Parathyroid adenoma (tissue), 2 donors: Measurements from ENCODE around the gene HUWE1.

Source experiments
- H2AFZ ChIP-seq: fragments of 300-600 bp; sonication (generic); one replicate; pipeline ENCODE4 v1.7.0; 2017; ENCODE audit warnings: antibody characterized with exemption, mild to moderate bottlenecking
- H3K27ac ChIP-seq: fragments of 300-600 bp; sonication (generic); one replicate; pipeline ENCODE4 v1.7.0; 2017
- H3K27me3 ChIP-seq: fragments of 300-600 bp; sonication (generic); one replicate; pipeline ENCODE4 v1.7.0; 2017; ENCODE audit warnings: low read length; ENCODE audit not compliant: control insufficient read depth, insufficient read depth
- H3K36me3 ChIP-seq: fragments of 300-600 bp; sonication (generic); one replicate; pipeline ENCODE4 v1.7.0; 2017; ENCODE audit warnings: low read length; ENCODE audit not compliant: control insufficient read depth, insufficient read depth
- H3K4me1 ChIP-seq: fragments of 300-600 bp; sonication (generic); one replicate; pipeline ENCODE4 v1.7.0; 2017; ENCODE audit warnings: control low read depth
- H3K4me2 ChIP-seq: fragments of 300-600 bp; sonication (generic); one replicate; pipeline ENCODE4 v1.7.0; 2017; ENCODE audit warnings: low read length
- H3K4me3 ChIP-seq: fragments of 300-600 bp; sonication (generic); one replicate; pipeline ENCODE4 v1.7.0; 2017; ENCODE audit warnings: low read depth, low read length
- H3K79me2 ChIP-seq: fragments of 300-600 bp; sonication (generic); one replicate; pipeline ENCODE4 v1.7.0; 2017; ENCODE audit warnings: control low read depth
- H3K9ac ChIP-seq: fragments of 300-600 bp; sonication (generic); one replicate; pipeline ENCODE4 v1.7.0; 2017; ENCODE audit warnings: mild to moderate bottlenecking
- H3K9me3 ChIP-seq: fragments of 300-600 bp; sonication (generic); one replicate; pipeline ENCODE4 v1.7.0; 2017; ENCODE audit warnings: low read length; ENCODE audit not compliant: control insufficient read depth
- TF ChIP-seq, protein P1 (sequence below): fragments of 300-600 bp; sonication (generic); IDR thresholded peaks from one replicate; pipeline ENCODE4 v1.7.0; 2017; ENCODE audit warnings: antibody characterized with exemption, mild to moderate bottlenecking
- donor health status: primary hyperparathyroidism.

Gene HUWE1

DNA sequence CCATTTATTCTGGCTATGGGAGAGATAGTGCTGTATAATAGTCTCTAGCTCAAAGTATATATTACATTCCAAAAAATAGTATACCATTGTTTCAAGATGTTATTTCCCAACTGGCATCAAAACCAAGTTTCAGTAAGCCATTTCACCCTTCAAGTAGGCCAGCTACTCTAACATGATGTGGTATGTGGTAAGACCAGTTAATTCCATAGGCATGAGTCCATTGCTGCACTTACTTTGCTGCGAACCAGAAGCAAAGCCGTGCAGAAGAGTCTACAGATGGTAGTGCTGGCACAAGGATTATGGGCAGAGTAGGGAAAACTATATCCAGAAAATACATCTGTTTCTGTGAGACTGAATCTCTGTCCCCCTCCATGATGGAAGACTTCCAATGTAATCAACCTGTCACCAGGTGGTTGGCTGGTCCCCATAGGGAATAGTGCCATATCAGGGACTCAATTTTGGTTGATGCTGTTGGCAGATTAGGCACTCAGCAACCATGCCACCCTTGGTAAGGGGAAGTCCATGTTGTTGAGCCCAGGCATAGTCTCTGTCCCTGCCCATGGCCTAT, 202.6 kb downstream of the HUWE1 start:
- Histone ChIP-seq H3K27ac (no peak overlapping the region), H3K4me1 (no peaks in the 10 kb centered on the region), H3K9me3 (no peaks in the 10 kb centered on the region), H2AFZ (no peak overlapping the region), H3K36me3 (no peaks in the 10 kb centered on the region), H3K79me2 (no peaks in the 10 kb centered on the region), H3K4me3 (no peak overlapping the region), H3K4me2 (no peak overlapping the region), H3K9ac (no peak overlapping the region), H3K27me3 (no peaks in the 10 kb centered on the region)
- TF ChIP-seq, protein P1, sequence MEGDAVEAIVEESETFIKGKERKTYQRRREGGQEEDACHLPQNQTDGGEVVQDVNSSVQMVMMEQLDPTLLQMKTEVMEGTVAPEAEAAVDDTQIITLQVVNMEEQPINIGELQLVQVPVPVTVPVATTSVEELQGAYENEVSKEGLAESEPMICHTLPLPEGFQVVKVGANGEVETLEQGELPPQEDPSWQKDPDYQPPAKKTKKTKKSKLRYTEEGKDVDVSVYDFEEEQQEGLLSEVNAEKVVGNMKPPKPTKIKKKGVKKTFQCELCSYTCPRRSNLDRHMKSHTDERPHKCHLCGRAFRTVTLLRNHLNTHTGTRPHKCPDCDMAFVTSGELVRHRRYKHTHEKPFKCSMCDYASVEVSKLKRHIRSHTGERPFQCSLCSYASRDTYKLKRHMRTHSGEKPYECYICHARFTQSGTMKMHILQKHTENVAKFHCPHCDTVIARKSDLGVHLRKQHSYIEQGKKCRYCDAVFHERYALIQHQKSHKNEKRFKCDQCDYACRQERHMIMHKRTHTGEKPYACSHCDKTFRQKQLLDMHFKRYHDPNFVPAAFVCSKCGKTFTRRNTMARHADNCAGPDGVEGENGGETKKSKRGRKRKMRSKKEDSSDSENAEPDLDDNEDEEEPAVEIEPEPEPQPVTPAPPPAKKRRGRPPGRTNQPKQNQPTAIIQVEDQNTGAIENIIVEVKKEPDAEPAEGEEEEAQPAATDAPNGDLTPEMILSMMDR, result no peak

DNA sequence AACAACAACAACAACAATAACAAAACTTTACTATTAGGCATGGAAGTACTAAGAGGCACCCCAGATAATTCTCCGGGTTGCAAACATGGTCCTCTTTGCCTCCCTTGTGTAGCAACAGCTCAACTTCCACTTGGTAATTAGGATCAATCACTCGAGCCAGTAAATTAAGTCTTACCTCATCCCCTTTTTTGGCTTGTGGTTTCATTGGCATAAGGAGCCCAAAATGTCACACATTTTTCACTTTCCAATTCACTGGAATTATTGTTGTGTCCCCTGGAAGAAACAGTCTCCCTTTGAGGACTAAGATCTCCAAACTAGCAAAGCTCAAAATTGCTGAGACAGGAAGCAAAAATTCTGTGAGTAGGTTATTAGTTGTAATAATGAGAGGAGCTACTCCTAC, 203.1 kb downstream of the HUWE1 start:
- H3K9me3 ChIP-seq, result no peaks in the 10 kb centered on the region
- H2AFZ ChIP-seq, result no peak overlapping the region
- H3K36me3 ChIP-seq, result no peaks in the 10 kb centered on the region
- no peak overlapping the region for H3K9ac ChIP-seq
- no peak overlapping the region for H3K27ac ChIP-seq
- no peaks in the 10 kb centered on the region for H3K4me1 ChIP-seq
- no peaks in the 10 kb centered on the region for H3K79me2 ChIP-seq
- no peak overlapping the region for H3K4me2 ChIP-seq
- H3K4me3 ChIP-seq, result no peak overlapping the region
- TF ChIP-seq, protein P1, result no peak
- no peaks in the 10 kb centered on the region for H3K27me3 ChIP-seq
